Endothelial cell of umbilical vein (primary cell): ENCODE measurements around the gene INPP5A. TPM values are rescaled to one million over a fixed set of nuclear protein-coding genes. Genes with fewer than 3 reads are reported as not detected.

Experiments used
- BruUV-seq: library from RNA; stranded (reverse); fragments of 400-500 nt; replicated peaks from 2 replicates; lab custom pipeline; 2021; lab: Mats Ljungman, UMichigan
- CTCF ChIA-PET: fragments of 300-600, 350-600 bp; sonication (Branson Sonifier 250); formaldehyde crosslinking; loops from one replicate; lab custom pipeline; 2021; ENCODE audit warnings: antibody characterized with exemption, inconsistent platforms; lab: Charles Lee
- POLR2A ChIA-PET: fragments of 300-600, 350-600 bp; sonication (Branson Sonifier 250); formaldehyde crosslinking; loops from one replicate; lab custom pipeline; 2021; ENCODE audit warnings: antibody characterized with exemption, inconsistent platforms; lab: Charles Lee
- DNase-seq: peaks from one replicate; pipeline ENCODE4 v3.0.0-alpha.2; 2011; ENCODE audit warnings: low read depth, low spot score
- FAIRE-seq: peaks from 2 replicates; lab custom pipeline; 2011; peaks lifted over from hg19 to GRCh38; lab: Jason Lieb, UNC
- H2AFZ ChIP-seq: 2 replicates; pipeline ENCODE4 v1.6.0; 2012; ENCODE audit warnings: low read depth, low read length, control low read depth, inconsistent platforms
- H3K27ac ChIP-seq: 2 replicates; pipeline ENCODE4 v1.5.1; 2011; ENCODE audit warnings: low read depth, mild to moderate bottlenecking, control low read depth, low read length, moderate library complexity; ENCODE audit not compliant: insufficient read depth
- H3K27me3 ChIP-seq, 2 experiments: 2 replicates each; pipeline versions ENCODE4 v1.6.0 to v1.6.1; 2011; ENCODE audit warnings: low read length in 2 of 2, mixed read lengths in 1 of 2; ENCODE audit not compliant: control insufficient read depth in 2 of 2, insufficient read depth in 2 of 2
- H3K36me3 ChIP-seq, 2 experiments: 2 replicates in 1 of 2; 3 replicates in 1 of 2; pipeline ENCODE4 v1.5.1; 2011; ENCODE audit warnings: low read length in 2 of 2, mild to moderate bottlenecking in 1 of 2, moderate library complexity in 1 of 2; ENCODE audit not compliant: control insufficient read depth in 2 of 2, insufficient read depth in 2 of 2; ENCODE audit errors: extremely low read depth in 1 of 2
- H3K4me1 ChIP-seq: 3 replicates; pipeline ENCODE4 v1.5.1; 2011; ENCODE audit warnings: mild to moderate bottlenecking, low read length; ENCODE audit not compliant: control insufficient read depth, insufficient read depth; ENCODE audit errors: extremely low read depth
- H3K4me2 ChIP-seq: 2 replicates; pipeline ENCODE4 v1.6.1; 2011; ENCODE audit warnings: low read length, control low read depth, mixed read lengths; ENCODE audit not compliant: insufficient read depth
- H3K4me3 ChIP-seq, 3 experiments: fragments of 200-600 bp in 1 of 3; sonication (generic), shearing (Covaris generic) in 1 of 3; replicated peaks in 1 of 3; 2 replicates each; pipeline ENCODE4 v1.5.1; 2011 to 2016; ENCODE audit warnings: control low read depth in 3 of 3, low read length in 3 of 3, mild to moderate bottlenecking in 2 of 3, inconsistent platforms in 1 of 3, low read depth in 1 of 3, moderate library complexity in 1 of 3; ENCODE audit not compliant: insufficient read depth in 1 of 3
- H3K79me2 ChIP-seq: 2 replicates; pipeline ENCODE4 v1.6.0; 2012; ENCODE audit warnings: low read length, inconsistent platforms; ENCODE audit not compliant: control insufficient read depth, insufficient read depth
- H3K9ac ChIP-seq: replicated peaks from 2 replicates; pipeline ENCODE3; 2011; ENCODE audit warnings: low read length, control low read depth; ENCODE audit not compliant: insufficient read depth; ENCODE audit errors: extremely low read depth
- H3K9me1 ChIP-seq: replicated peaks from 3 replicates; pipeline ENCODE4 v1.6.0; 2011; ENCODE audit warnings: mild to moderate bottlenecking, low read length; ENCODE audit not compliant: control insufficient read depth, insufficient read depth; ENCODE audit errors: extremely low read depth
- H3K9me3 ChIP-seq: replicated peaks from 2 replicates; pipeline ENCODE4 v1.5.1; 2012; ENCODE audit warnings: low read length, inconsistent platforms; ENCODE audit not compliant: control insufficient read depth, insufficient read depth
- H4K20me1 ChIP-seq: replicated peaks from 2 replicates; pipeline ENCODE3; 2011; ENCODE audit warnings: mild to moderate bottlenecking, low read length; ENCODE audit not compliant: control insufficient read depth, insufficient read depth; ENCODE audit errors: extremely low read depth
- CTCF ChIP-seq, 2 donors: IDR thresholded peaks; 1 replicate in 1 of 2; 2 replicates in 1 of 2; pipeline ENCODE4 v1.5.1; 2011; ENCODE audit warnings: low read length in 2 of 2, mild to moderate bottlenecking in 2 of 2, moderate library complexity in 2 of 2, control low read depth in 1 of 2, inconsistent platforms in 1 of 2, low read depth in 1 of 2; ENCODE audit not compliant: insufficient read depth in 1 of 2; ENCODE audit errors: extremely low read depth in 1 of 2
- EZH2 ChIP-seq: IDR thresholded peaks from 2 replicates; pipeline ENCODE4 v1.6.1; 2012; ENCODE audit warnings: borderline replicate concordance, low read depth, mild to moderate bottlenecking, moderate library complexity, low read length, inconsistent platforms; ENCODE audit not compliant: severe bottlenecking
- FOS ChIP-seq: IDR thresholded peaks from 2 replicates; pipeline ENCODE4 v1.6.1; 2011; ENCODE audit warnings: mild to moderate bottlenecking, low read length, moderate library complexity, borderline replicate concordance; ENCODE audit not compliant: insufficient read depth
- GATA2 ChIP-seq: IDR thresholded peaks from 2 replicates; pipeline ENCODE4 v1.7.0; 2011; ENCODE audit warnings: low read depth, mild to moderate bottlenecking, moderate library complexity, mixed read lengths, low read length; ENCODE audit not compliant: insufficient read length, insufficient read depth
- JUN ChIP-seq: IDR thresholded peaks from 2 replicates; pipeline ENCODE4 v1.6.1; 2011; ENCODE audit warnings: borderline replicate concordance, low read depth; ENCODE audit not compliant: insufficient read length, insufficient read depth
- MYC ChIP-seq: IDR thresholded peaks from one replicate; pipeline ENCODE4 v1.6.1; 2011; ENCODE audit warnings: mild to moderate bottlenecking, low read depth, low read length
- POLR2A ChIP-seq: IDR thresholded peaks from 2 replicates; pipeline ENCODE4 v1.6.1; 2012; ENCODE audit warnings: low read depth, mild to moderate bottlenecking, control low read depth, low read length
- POLR2AphosphoS5 ChIP-seq: IDR thresholded peaks from 2 replicates; pipeline ENCODE4 v1.6.1; 2012; ENCODE audit warnings: low read depth, mild to moderate bottlenecking, control low read depth, low read length, moderate library complexity; ENCODE audit not compliant: insufficient read depth
- dilution Hi-C: fragments of 300-500 bp; cut with MboI; formaldehyde crosslinking; loops from one replicate; pipeline ENCODE4 v1.15.0; 2019; ENCODE audit warnings: low sequenced_read_pairs; ENCODE audit not compliant: extremely low pct_ligation_motif_present
- intact Hi-C: fragments of 100-400 bp; cut with micrococcal nuclease; formaldehyde crosslinking; loops from one replicate; pipeline ENCODE4 v1.10.0; 2022
- polyA plus RNA-seq, 4 experiments: library from polyadenylated mRNA; depleted of rRNA in 3 of 4; stranded (reverse) in 3 of 4; unstranded in 1 of 4; fragments of >200 nt; gene quantifications; 2 replicates each; pipeline versions ENCODE4 v1.2.1 to v1.2.3, GENCODE V29; 2011 to 2012; ENCODE audit warnings: missing spikeins in 1 of 4
- total RNA-seq: library from RNA; stranded (reverse); gene quantifications from 2 replicates; pipeline ENCODE4 v1.2.3, GENCODE V29; 2021
- TF ChIP-seq, protein P1 (sequence below): IDR thresholded peaks from 2 replicates; pipeline ENCODE4 v1.6.1; 2011; ENCODE audit not compliant: insufficient read depth, insufficient read length

INPP5A gene
- total and polyA plus RNA-seq, 2 donors (not counting 3 experiments of a cell fraction or from before 2014, with no cell fraction given), result 22.9 to 33.2 TPM

GRCh38 chr10:132706701-132707100 lies 169.1 kb downstream of the INPP5A start:
- H3K9me3 ChIP-seq, result no peaks in the 10 kb centered on the region
- dilution Hi-C loops, result no loop called here
- TF ChIP-seq GATA2, result no peak
- TF ChIP-seq FOS, result no peak
- no peak for TF ChIP-seq POLR2AphosphoS5
- no peak for TF ChIP-seq EZH2
- TF ChIP-seq, protein P1, sequence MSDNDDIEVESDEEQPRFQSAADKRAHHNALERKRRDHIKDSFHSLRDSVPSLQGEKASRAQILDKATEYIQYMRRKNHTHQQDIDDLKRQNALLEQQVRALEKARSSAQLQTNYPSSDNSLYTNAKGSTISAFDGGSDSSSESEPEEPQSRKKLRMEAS, result no peak
- no peak for TF ChIP-seq JUN
- TF ChIP-seq POLR2A, result no peak
- TF ChIP-seq MYC, result no peak
- ChIA-PET POLR2A (no interaction called here), CTCF (no interaction called here)
- H3K9ac ChIP-seq, result no peak overlapping the region
- H3K79me2 ChIP-seq, result no peaks in the 10 kb centered on the region
- no peaks in the 10 kb centered on the region for H3K36me3 ChIP-seq
- intact Hi-C loops, result no loop called here
- H3K9me1 ChIP-seq, result no peaks in the 10 kb centered on the region
- H2AFZ ChIP-seq, result no peak overlapping the region
- H3K27ac ChIP-seq, result no peak overlapping the region
- no peaks in the 10 kb centered on the region for H4K20me1 ChIP-seq
- no peak overlapping the region for H3K4me2 ChIP-seq
- H3K27me3 ChIP-seq, result no peaks in the 10 kb centered on the region
- H3K4me1 ChIP-seq, result no peaks in the 10 kb centered on the region
- DNase-seq (no peak), FAIRE-seq (no peak)
- H3K4me3 ChIP-seq, result no peak overlapping the region
- no TSS peak for BruUV-seq

DNA sequence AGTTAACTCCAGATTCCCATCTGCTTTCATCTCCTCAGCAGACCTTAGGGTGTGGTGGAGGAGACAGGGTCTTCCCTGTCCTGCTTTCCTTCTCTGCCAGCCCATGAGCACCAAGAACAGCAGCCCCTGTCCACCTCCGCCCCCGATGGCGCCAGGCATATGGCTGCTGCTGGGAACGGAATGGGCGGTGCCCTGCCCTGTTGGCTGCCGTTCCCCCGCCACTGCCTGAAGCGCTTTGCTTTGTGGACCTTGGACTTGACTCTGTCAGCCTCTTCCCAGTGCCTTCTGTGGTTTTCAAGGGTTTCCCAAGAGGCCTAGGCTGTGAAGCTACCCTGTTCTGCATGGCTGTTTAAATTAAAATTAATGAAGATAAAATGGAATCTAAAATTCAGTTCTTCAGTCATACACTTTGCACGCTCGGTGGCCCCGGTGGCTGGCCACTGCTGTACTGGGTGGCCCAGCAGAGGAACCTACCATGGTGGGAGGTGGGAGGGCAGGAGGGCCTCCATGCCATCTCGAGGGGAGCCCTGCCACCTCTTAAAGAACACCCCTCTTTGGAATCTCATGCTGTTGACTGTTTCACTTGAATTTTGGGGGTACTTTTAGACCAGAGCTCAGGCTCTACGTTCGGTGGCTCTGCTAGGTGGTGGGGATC lies 169.7 kb downstream of the INPP5A start:
- intact Hi-C loops, result no loop called here
- FAIRE-seq, result no peak
- BruUV-seq, result no TSS peak

More for the DNA sequence above, 169.7 kb downstream of the INPP5A start:
- CTCF ChIA-PET, result no interaction called here
- Histone ChIP-seq H3K9ac (no peak overlapping the region), H3K79me2 (no peaks in the 10 kb centered on the region), H3K9me3 (no peaks in the 10 kb centered on the region), H2AFZ (no peak overlapping the region), H3K4me2 (no peak overlapping the region), H3K27ac (no peak overlapping the region), H3K27me3 (no peaks in the 10 kb centered on the region), H3K4me1 (no peaks in the 10 kb centered on the region), H3K4me3 (no peak overlapping the region), H3K9me1 (no peaks in the 10 kb centered on the region), H3K36me3 (no peaks in the 10 kb centered on the region), H4K20me1 (no peaks in the 10 kb centered on the region)
- POLR2A ChIA-PET, result no interaction called here
- dilution Hi-C loops, result no loop called here
- DNase-seq, result no peak
- TF ChIP-seq GATA2 (no peak), FOS (no peak), MYC (no peak), POLR2AphosphoS5 (no peak), EZH2 (no peak), POLR2A (no peak), CTCF (IDR thresholded peaks at IDR 0.05; ENCODE audit: extremely low read depth in 1 of 2, insufficient read depth in 1 of 2, low read depth in 1 of 2, low read length in 2 of 2) (no peak), JUN (no peak)
- TF ChIP-seq, protein P1, result no peak
